Measurements from ENCODE around the gene GNG14. TPM values are rescaled to one million over a fixed set of nuclear protein-coding genes. Genes with fewer than 3 reads are reported as not detected.

The GNG14 gene
- total and polyA plus RNA-seq, 2 of the 13 experiments (the other 11 are each of a cell fraction or from before 2014, with no cell fraction given): not detected

DNA sequence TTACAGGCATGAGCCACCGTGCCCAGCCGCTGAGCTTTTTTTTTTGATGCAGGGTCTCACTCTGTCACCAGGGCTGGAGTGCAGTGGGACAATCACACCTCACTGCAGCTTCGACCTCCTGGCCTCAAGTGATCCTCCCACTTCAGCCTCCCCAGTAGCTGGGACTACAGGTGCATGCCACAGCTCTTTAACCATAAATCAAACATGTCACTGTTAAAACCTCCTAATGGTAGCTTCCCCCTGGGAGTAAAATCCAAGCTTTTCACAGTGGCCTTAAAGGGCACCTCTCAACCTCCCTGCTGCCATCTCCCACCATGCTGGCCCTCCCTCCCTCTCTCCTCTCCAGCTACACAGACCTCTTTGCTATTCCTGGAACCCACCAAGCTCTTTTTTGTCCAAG lies 2.0 kb upstream of the GNG14 start:
- no peaks in the 10 kb centered on the region; a peak in 1 of 5 replicates for H3K36me3 ChIP-seq (replicated peaks in 1 of 2; ENCODE audit: control insufficient read depth in 1 of 2, insufficient read depth in 2 of 2, low read length in 2 of 2)
- no peak overlapping the region for H3K4me3 ChIP-seq (replicated peaks in 1 of 3; ENCODE audit: insufficient read depth in 1 of 3, low read depth in 2 of 3, low read length in 3 of 3)
- H3K4me2 ChIP-seq (ENCODE audit: low read depth, low read length): no peak overlapping the region
- H3K27ac ChIP-seq (ENCODE audit: extremely low read length, insufficient read depth, low read length): no peak overlapping the region
- BruUV-seq (replicated peaks): no TSS peak
- ChIA-PET CTCF (ENCODE audit: low intra/inter-chr PET ratio, low total read pairs) (no interaction called here), POLR2A (interaction anchor here (1.3 kb wide), 1 partner anchor 11 kb away, joined by 6 read pairs; the partner anchor contains the start of gene FBXW9)
- H3K27me3 ChIP-seq (ENCODE audit: control insufficient read depth in 1 of 2, insufficient read depth in 2 of 2, low read length in 2 of 2): no peaks in the 10 kb centered on the region; a peak in 1 of 5 replicates
- TF ChIP-seq ZNF780A (CRISPR knock-in tag; IDR thresholded peaks at IDR 0.05): no peak
- no peak for TF ChIP-seq RAD51 (IDR thresholded peaks at IDR 0.05; ENCODE audit: borderline replicate concordance)
- TF ChIP-seq ZNF776 (CRISPR knock-in tag; IDR thresholded peaks at IDR 0.05): no peak
- TF ChIP-seq HIVEP1 (CRISPR knock-in tag; IDR thresholded peaks at IDR 0.05): no peak
- TF ChIP-seq ZNF879 (CRISPR knock-in tag; IDR thresholded peaks at IDR 0.05): no peak
- no peak for TF ChIP-seq GATA4 (IDR thresholded peaks at IDR 0.05; ENCODE audit: borderline replicate concordance, low read depth)
- in situ Hi-C loops (cut with HindIII; ENCODE audit: extremely low pct_ligation_motif_present, low pct_unique_long_range_greater_than_20kb): no loop called here
- intact Hi-C loops (cut with micrococcal nuclease; ENCODE audit: unreplicated experiment): no loop called here
- no peak overlapping the region for H2AFZ ChIP-seq (ENCODE audit: low read length)
- no peaks in the 10 kb centered on the region for H3K9me3 ChIP-seq (ENCODE audit: low read length)
- 87% methylated on average over 3 of the region's 3 CpGs for WGBS (ENCODE audit: low lambda C conversion rate)
- no peak overlapping the region for H3K9ac ChIP-seq (ENCODE audit: insufficient read depth, low read depth, low read length)
- DNase-seq (ENCODE audit: low spot score) (no peak), ATAC-seq (no peak), FAIRE-seq (no peak)
- no peaks in the 10 kb centered on the region for H3K79me2 ChIP-seq (ENCODE audit: insufficient read depth, low read length)
- no peaks in the 10 kb centered on the region; the same call in 1 of the 2 replicates for H3K4me1 ChIP-seq (ENCODE audit: insufficient read depth, low read length)
- H4K20me1 ChIP-seq (ENCODE audit: insufficient read depth, low read length): no peaks in the 10 kb centered on the region

- no peak for FAIRE-seq
Observed at GRCh38 chr19:12689012-12689411, 1.2 kb downstream of the GNG14 start.

More at GRCh38 chr19:12689012-12689411, 1.2 kb downstream of the GNG14 start:
- peak; percentile 50 for TF ChIP-seq AGO2 (optimal IDR thresholded peaks at IDR 0.05; ENCODE audit: low read depth, low read length)
- no peak for TF ChIP-seq EP300 (IDR thresholded peaks at IDR 0.05; ENCODE audit: low read depth in 2 of 2, low read length in 2 of 2)
- TF ChIP-seq EP300 (CRISPR knock-in tag; IDR thresholded peaks at IDR 0.05; ENCODE audit: borderline replicate concordance): no peak
- Histone ChIP-seq H3K36me3 (replicated peaks in 1 of 2; ENCODE audit: control insufficient read depth in 1 of 2, insufficient read depth in 2 of 2, low read length in 2 of 2) (peaks cover 0 to 5% of the 10 kb centered on the region in 2 experiments; a peak in 1 of 5 replicates), H3K27ac (ENCODE audit: extremely low read length, insufficient read depth, low read length) (no peak overlapping the region), H3K27me3 (ENCODE audit: control insufficient read depth in 1 of 2, insufficient read depth in 2 of 2, low read length in 2 of 2) (no peaks in the 10 kb centered on the region), H3K4me3 (replicated peaks in 1 of 3; ENCODE audit: insufficient read depth in 1 of 3, low read depth in 2 of 3, low read length in 3 of 3) (no peak overlapping the region), H3K4me2 (ENCODE audit: low read depth, low read length) (no peak overlapping the region), H4K20me1 (ENCODE audit: insufficient read depth, low read length) (no peaks in the 10 kb centered on the region), H2AFZ (ENCODE audit: low read length) (no peak overlapping the region), H3K4me1 (ENCODE audit: insufficient read depth, low read length) (no peaks in the 10 kb centered on the region), H3K79me2 (ENCODE audit: insufficient read depth, low read length) (no peaks in the 10 kb centered on the region), H3K9me3 (ENCODE audit: low read length) (no peaks in the 10 kb centered on the region), H3K9ac (ENCODE audit: insufficient read depth, low read depth, low read length) (no peak overlapping the region)
- ChIA-PET POLR2A (no interaction called here), CTCF (ENCODE audit: low intra/inter-chr PET ratio, low total read pairs) (no interaction called here)
- in situ Hi-C loops (cut with HindIII; ENCODE audit: extremely low pct_ligation_motif_present, low pct_unique_long_range_greater_than_20kb) (no loop called here), intact Hi-C loops (cut with micrococcal nuclease; ENCODE audit: unreplicated experiment) (no loop called here)
- no peak for DNase-seq (ENCODE audit: low spot score)
- WGBS (ENCODE audit: low lambda C conversion rate): 94% methylated on average over 7 of the region's 12 CpGs
- no TSS peak for BruUV-seq (replicated peaks)
- ATAC-seq: no peak; the same call in 2 of the 3 replicates
